Neural cell (in vitro differentiated cells): Measurements from ENCODE around the gene SHISAL1. TPM values are rescaled to one million over a fixed set of nuclear protein-coding genes. Genes with fewer than 3 reads are reported as not detected.

Experiments
- H2AFZ ChIP-seq: fragments of 200-600, 300-800 bp; sonication (generic), shearing (Covaris generic); 2 replicates; pipeline ENCODE4 v1.6.0; 2014; ENCODE audit warnings: low read depth, mild to moderate bottlenecking, antibody characterized with exemption, low read length, moderate library complexity
- H3F3A ChIP-seq: fragments of 200-600 bp; shearing (Covaris generic); 2 replicates; pipeline ENCODE4 v1.6.1; 2016; ENCODE audit warnings: mild to moderate bottlenecking, moderate library complexity, mixed read lengths, antibody characterized with exemption, low read length; ENCODE audit not compliant: insufficient read depth, poor library complexity, severe bottlenecking
- H3K27ac ChIP-seq: fragments of 200-600, 300-800 bp; sonication (generic), shearing (Covaris generic); 2 replicates; pipeline ENCODE4 v1.5.1; 2014; ENCODE audit warnings: mild to moderate bottlenecking, low read length, moderate library complexity
- H3K27me3 ChIP-seq: fragments of 300-800, 200-600 bp; sonication (generic), shearing (Covaris generic); 2 replicates; pipeline ENCODE4 v1.6.0; 2014; ENCODE audit warnings: mild to moderate bottlenecking, low read depth, low read length, moderate library complexity; ENCODE audit not compliant: insufficient read depth
- H3K36me3 ChIP-seq: fragments of 300-800, 200-600 bp; sonication (generic), shearing (Covaris generic); 2 replicates; pipeline ENCODE4 v1.5.1; 2014; ENCODE audit warnings: mild to moderate bottlenecking, antibody characterized with exemption, low read length, moderate library complexity; ENCODE audit not compliant: insufficient read depth
- H3K4me2 ChIP-seq: fragments of 300-800, 200-600 bp; sonication (generic), shearing (Covaris generic); 2 replicates; pipeline ENCODE4 v1.6.0; 2014; ENCODE audit warnings: mild to moderate bottlenecking, low read length
- H3K4me3 ChIP-seq: fragments of 300-800, 200-600 bp; sonication (generic), shearing (Covaris generic); 2 replicates; pipeline ENCODE4 v1.5.1; 2014; ENCODE audit warnings: mild to moderate bottlenecking, low read length, moderate library complexity
- H3K79me2 ChIP-seq: fragments of 200-600 bp; shearing (Covaris generic); replicated peaks from 2 replicates; pipeline ENCODE4 v1.6.0; 2014; ENCODE audit warnings: mild to moderate bottlenecking, low read length, moderate library complexity; ENCODE audit not compliant: insufficient read depth
- H3K9ac ChIP-seq: fragments of 300-800, 200-600 bp; sonication (generic), shearing (Covaris generic); 2 replicates; pipeline ENCODE4 v1.6.1; 2016; ENCODE audit warnings: mild to moderate bottlenecking, low read length, mixed read lengths
- H3K9me2 ChIP-seq: fragments of 200-600 bp; shearing (Covaris generic); 2 replicates; pipeline ENCODE4 v1.6.1; 2016; ENCODE audit warnings: mild to moderate bottlenecking, low read length, mixed read lengths; ENCODE audit not compliant: insufficient read depth
- H3K9me3 ChIP-seq: fragments of 200-600, 300-800 bp; sonication (generic), shearing (Covaris generic); 2 replicates; pipeline ENCODE4 v1.6.1; 2016; ENCODE audit warnings: mild to moderate bottlenecking, mixed run types, low read length, moderate library complexity, mixed read lengths
- H4K20me1 ChIP-seq: fragments of 200-600 bp; shearing (Covaris generic); 2 replicates; pipeline ENCODE4 v1.6.1; 2016; ENCODE audit warnings: mild to moderate bottlenecking, mixed run types; ENCODE audit not compliant: insufficient read depth
- CTCF ChIP-seq: fragments of 450-650 bp; IDR thresholded peaks from 2 replicates; pipeline ENCODE4 v1.5.1; 2014; ENCODE audit warnings: antibody characterized with exemption, mild to moderate bottlenecking, moderate library complexity; ENCODE audit not compliant: poor library complexity, severe bottlenecking
- EP300 ChIP-seq: fragments of 450-650 bp; conservative IDR thresholded peaks from 2 replicates; pipeline ENCODE4 v1.6.1; 2014; ENCODE audit warnings: antibody characterized with exemption, mild to moderate bottlenecking, moderate library complexity; ENCODE audit not compliant: poor library complexity, severe bottlenecking
- EZH2 ChIP-seq: fragments of 200-600, 300-800 bp; shearing (Covaris generic), sonication (generic); IDR thresholded peaks from 2 replicates; pipeline ENCODE4 v1.6.1; 2014; ENCODE audit warnings: antibody characterized with exemption, low read length, borderline replicate concordance, mild to moderate bottlenecking; ENCODE audit not compliant: insufficient read depth, poor library complexity, severe bottlenecking
- MXI1 ChIP-seq: fragments of 450-650 bp; conservative IDR thresholded peaks from 2 replicates; pipeline ENCODE4 v1.6.1; 2014; ENCODE audit warnings: antibody characterized with exemption, mild to moderate bottlenecking; ENCODE audit not compliant: poor library complexity, severe bottlenecking
- POLR2AphosphoS5 ChIP-seq: IDR thresholded peaks from 2 replicates; pipeline ENCODE4 v1.6.1; 2012
- RAD21 ChIP-seq: fragments of 450-650 bp; conservative IDR thresholded peaks from 2 replicates; pipeline ENCODE4 v1.6.1; 2014; ENCODE audit warnings: antibody characterized with exemption, mild to moderate bottlenecking, moderate library complexity
- REST ChIP-seq: IDR thresholded peaks from 2 replicates; pipeline ENCODE4 v1.6.1; 2012; ENCODE audit warnings: borderline replicate concordance
- SMC3 ChIP-seq: fragments of 450-650 bp; conservative IDR thresholded peaks from 2 replicates; pipeline ENCODE4 v1.6.1; 2014; ENCODE audit warnings: antibody characterized with exemption, mild to moderate bottlenecking, moderate library complexity; ENCODE audit not compliant: poor library complexity
- TAF1 ChIP-seq: IDR thresholded peaks from 2 replicates; pipeline ENCODE4 v1.6.1; 2012; ENCODE audit warnings: low read depth
- polyA plus RNA-seq: library from polyadenylated mRNA; depleted of rRNA; stranded (reverse); fragments of >200 nt; gene quantifications from 2 replicates; pipeline ENCODE4 v1.2.3, GENCODE V29; 2014

SHISAL1 gene
- polyA plus RNA-seq, 1 donor from 2014 or later: 15.4 TPM

- Histone ChIP-seq H3K9me2 (no peaks in the 10 kb centered on the region), H2AFZ (no peak overlapping the region), H4K20me1 (no peaks in the 10 kb centered on the region), H3K4me2 (no peak overlapping the region), H3K9me3 (peaks cover 6% of the 10 kb centered on the region), H3K27me3 (no peaks in the 10 kb centered on the region), H3K9ac (no peak overlapping the region), H3K79me2 (no peaks in the 10 kb centered on the region), H3K27ac (no peak overlapping the region), H3K4me3 (no peak overlapping the region), H3K36me3 (no peaks in the 10 kb centered on the region), H3F3A (no peaks in the 10 kb centered on the region)
- TF ChIP-seq CTCF (no peak), EZH2 (no peak), EP300 (no peak), POLR2AphosphoS5 (no peak), MXI1 (no peak), SMC3 (no peak), RAD21 (no peak), REST (no peak), TAF1 (no peak)
Observed at GRCh38 chr22:44224166-44224565, 88.6 kb downstream of the SHISAL1 start.

GRCh38 chr22:44221710-44222475 lies 90.9 kb downstream of the SHISAL1 start:
- Histone ChIP-seq H3K27ac (no peak overlapping the region), H3F3A (no peaks in the 10 kb centered on the region), H3K9me2 (no peaks in the 10 kb centered on the region), H3K9me3 (no peaks in the 10 kb centered on the region), H3K79me2 (no peaks in the 10 kb centered on the region), H3K27me3 (no peaks in the 10 kb centered on the region), H3K4me2 (no peak overlapping the region), H3K4me3 (no peak overlapping the region), H3K9ac (no peak overlapping the region), H4K20me1 (no peaks in the 10 kb centered on the region), H3K36me3 (no peaks in the 10 kb centered on the region), H2AFZ (no peak overlapping the region)
- TF ChIP-seq MXI1 (no peak), RAD21 (no peak), EZH2 (no peak), REST (no peak), CTCF (no peak), POLR2AphosphoS5 (no peak), SMC3 (no peak), TAF1 (no peak), EP300 (no peak)
